Activated T-helper 1 cell treated with anti-CD3 and anti-CD28 coated beads, Interleukin-2, amount 50 U/mL, for 16 hours (primary cell): ENCODE data around the gene EPB41.
"Not testable (repeated sequence)": the region's sequence is repeated elsewhere in the genome, so short reads cannot be mapped to it uniquely, and the experiment has no call there.

Experiments
- DNase-seq, 2 donors: peaks; one replicate each; pipeline ENCODE4 v3.0.0-alpha.2; 2020; ENCODE audit warnings: low read depth in 1 of 2, low spot score in 1 of 2

EPB41 gene

DNA sequence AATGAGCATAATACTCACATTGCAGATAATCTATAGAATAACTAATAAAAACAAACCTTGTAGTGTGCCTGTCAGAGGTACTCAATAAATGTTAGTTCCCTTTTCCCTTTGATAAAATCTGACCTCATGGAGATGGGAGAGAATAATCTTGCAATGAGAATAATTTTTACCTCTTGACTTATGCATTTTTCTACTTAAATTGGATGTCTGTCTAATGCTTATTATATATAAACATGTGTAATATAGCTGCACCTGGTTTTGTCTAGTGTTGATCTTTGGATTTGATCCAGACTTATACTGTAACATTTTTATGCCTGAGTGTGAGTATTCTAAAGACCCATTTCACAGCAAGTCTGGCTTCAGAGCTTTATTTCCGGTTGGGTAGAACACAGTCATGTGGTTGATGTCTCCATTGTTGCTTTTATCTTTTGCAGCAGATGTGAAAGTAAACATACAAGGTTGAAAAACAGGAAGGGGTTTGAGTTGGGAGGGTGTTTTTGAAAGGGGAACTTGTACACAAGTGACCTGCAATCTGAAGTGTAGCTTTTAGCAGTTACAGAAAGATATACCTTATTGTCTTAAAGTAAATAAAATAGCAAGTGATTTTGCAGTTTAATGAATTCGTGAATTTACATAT, 12.4 kb downstream of the EPB41 start:
- peak in 1 of 2 donors; percentile 33 for DNase-seq

GRCh38 chr1:28927266-28927647, 12.9 kb downstream of the EPB41 start:
- no peak for DNase-seq

GRCh38 chr1:28927648-28928313, 13.4 kb downstream of the EPB41 start:
- no peak for DNase-seq

GRCh38 chr1:28928314-28928941, 14.1 kb downstream of the EPB41 start:
- DNase-seq: no peak

GRCh38 chr1:28933277-28933676, 18.9 kb downstream of the EPB41 start:
- no peak for DNase-seq

- no peak for DNase-seq
Observed at GRCh38 chr1:28933918-28934317, 19.5 kb downstream of the EPB41 start.

DNA sequence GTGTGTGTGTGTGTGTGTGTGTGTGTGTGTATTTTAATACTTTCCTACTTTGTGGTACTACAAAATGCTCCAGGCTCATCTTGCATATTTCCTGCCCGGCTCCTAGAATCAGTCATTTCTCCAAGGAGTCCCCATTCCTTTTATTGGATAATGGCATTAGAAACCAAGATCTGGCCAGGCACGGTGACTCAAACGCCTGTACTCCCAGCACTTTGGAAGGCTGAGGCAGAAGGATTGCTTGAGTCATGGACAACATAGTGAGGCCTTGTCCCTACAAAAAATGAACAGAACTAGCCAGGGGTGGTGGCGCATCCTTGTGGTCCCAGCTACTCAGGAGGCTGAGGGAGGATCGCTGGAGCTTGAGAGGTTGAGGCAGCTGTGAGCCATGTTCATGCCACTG, 20.3 kb downstream of the EPB41 start:
- no peak for DNase-seq

GRCh38 chr1:28935293-28935692, 20.9 kb downstream of the EPB41 start:
- DNase-seq: no peak

- no peak for DNase-seq
Observed at GRCh38 chr1:28936094-28936493, 21.7 kb downstream of the EPB41 start.

GRCh38 chr1:28936528-28936927, 22.2 kb downstream of the EPB41 start:
- no peak for DNase-seq

DNA sequence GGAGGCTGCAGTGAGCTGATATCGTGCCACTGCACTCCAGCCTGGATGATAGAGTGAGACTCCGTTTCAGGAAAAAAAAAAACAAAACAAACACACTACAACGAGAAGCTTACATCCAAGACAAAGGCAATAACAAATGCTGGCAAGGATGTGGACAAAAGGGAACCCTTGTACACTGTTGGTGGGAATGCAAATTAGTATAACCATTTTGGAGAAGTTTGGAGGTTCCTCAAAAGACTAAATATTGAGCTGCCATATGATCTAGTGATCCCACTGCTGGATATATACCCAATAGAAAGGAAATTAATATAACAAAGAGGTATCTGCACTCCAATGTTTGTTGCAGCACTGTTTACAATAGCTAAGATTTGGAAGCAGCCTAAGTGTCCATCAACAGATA, 29.2 kb downstream of the EPB41 start:
- DNase-seq: not testable (repeated sequence)

DNA sequence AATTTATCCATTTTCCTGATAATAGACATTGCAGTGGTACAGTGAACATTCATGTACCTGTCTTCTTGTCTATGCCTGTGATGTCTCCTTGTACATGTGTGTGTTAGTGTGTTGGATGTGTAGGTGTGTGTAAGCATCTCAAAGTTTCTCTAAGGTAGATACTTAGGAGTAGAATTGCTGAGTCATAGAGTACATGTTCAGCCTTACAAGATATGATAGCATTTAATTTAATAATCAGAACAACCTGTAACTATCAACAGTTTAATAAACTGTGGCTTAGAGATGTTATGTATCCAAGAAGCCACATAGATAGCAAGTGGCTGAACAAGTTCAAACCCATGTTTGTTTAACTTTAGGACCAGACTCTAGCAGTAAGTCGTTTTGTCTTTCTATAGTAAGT, 35.6 kb downstream of the EPB41 start:
- DNase-seq: no peak

DNA sequence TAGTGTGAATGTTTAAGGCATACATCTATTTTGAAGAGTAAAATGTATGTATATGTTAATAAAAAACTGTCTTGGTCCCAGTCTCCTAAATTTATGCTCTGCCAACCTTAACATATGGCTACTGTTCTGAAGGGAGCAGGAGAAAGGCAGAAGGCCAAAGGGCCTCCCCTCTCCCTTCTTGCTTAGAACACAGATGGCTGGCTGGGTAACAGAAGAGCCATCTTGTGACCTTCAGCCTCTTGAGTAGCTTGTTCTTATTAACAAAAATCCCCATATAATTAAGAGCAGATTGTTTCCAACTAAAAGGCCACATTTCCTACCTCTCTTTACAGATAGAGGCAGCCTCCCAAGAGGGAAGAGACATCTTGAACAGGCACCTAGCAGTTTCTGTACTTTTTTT, 36.1 kb downstream of the EPB41 start:
- no peak for DNase-seq

DNA sequence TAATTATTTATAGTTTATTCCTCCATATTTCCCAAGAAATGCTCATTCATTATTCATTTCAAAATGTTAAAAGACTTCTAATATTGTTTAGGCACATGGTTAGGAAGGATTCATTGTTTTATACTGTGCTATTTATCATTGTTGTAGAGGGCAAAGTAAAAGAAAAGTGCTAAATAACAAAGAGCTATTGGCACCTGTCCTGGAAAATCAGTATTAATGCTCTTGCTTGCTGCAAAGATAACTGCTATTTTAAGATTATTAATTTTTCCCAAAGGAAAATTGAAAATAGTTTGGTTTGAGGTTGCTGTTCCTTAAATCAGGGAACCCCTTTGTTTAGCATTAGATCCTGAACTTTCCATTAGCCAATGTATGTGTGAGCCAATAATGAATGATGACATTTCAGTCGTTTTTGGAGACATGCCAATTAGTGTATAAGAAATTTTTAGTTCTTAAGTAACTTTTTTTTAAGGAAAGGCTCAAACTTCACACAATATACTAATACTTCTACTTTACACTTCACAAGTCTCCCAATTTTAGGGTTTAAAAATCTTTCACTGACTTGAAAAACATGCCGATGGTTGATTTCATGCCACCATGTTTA, 39.9 kb downstream of the EPB41 start:
- DNase-seq: no peak

DNA sequence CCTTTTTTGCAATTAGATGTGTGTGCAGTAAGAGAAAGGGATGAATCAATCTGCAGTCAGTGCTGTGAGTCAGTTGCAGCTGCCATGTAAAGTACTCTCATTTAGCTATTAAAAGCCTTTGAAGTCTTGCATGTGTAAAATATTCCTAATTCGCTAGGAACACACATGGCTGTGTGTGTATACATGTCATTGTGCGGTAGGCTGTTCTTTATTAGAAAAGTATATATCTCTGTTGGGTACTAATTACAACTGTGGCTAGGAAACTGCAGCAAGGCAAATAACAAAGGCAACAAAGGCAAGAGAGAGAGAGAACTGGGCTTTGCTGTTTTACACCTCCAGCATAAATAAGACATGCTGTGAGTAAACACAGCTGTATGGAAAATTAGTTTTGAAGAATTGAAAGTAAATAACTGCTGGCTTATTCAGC, 41.7 kb downstream of the EPB41 start:
- no peak for DNase-seq

- not testable (repeated sequence) for DNase-seq
Observed at GRCh38 chr1:28962114-28962831, 47.9 kb downstream of the EPB41 start.

DNA sequence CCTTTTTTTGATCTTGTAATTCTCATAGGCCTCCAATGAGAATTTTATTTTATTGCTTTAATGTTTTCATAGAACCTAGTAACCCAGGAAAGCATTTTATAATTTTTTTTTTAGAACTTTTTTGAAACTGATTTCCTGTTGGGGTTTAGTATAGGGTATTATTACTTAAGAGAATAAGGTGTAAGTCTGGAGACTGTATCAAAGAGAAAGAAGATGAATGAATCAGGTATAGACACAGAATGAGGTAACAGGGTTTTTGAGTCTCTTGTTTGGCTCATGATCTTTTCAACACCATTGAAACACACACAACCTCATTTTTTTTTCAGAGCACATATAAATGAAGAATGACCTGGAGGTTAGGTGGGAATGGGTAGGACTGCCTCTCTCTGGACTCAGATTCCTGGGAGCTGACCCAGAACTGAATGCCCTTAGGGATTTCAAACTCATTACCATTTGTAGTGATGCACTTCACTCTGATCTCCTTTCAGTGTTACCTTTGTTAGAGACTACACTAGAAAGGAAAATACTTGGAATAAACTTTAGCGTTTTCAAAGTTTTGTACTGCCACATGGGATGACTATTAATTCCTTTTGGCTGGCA, 51.0 kb downstream of the EPB41 start:
- no peak for DNase-seq

DNA sequence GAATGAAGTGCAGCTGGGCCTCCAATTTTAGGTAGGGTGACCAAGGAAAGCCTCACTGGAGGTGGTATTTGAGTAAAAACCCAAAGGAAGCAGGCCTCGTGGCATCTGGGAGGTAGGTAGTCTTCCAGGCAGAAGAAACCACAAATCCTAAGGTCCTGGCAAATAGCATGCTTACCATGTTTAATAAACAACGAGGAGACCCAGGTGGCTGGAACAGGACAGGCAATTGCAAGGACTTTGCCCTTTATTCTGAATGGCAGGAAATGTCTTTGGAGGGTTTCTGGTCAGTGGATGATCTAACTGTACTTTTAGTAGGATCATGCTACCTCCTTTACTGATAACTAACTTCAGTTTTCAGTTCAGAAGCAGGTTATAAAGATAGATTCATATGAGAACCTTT, 52.2 kb downstream of the EPB41 start:
- no peak for DNase-seq

DNA sequence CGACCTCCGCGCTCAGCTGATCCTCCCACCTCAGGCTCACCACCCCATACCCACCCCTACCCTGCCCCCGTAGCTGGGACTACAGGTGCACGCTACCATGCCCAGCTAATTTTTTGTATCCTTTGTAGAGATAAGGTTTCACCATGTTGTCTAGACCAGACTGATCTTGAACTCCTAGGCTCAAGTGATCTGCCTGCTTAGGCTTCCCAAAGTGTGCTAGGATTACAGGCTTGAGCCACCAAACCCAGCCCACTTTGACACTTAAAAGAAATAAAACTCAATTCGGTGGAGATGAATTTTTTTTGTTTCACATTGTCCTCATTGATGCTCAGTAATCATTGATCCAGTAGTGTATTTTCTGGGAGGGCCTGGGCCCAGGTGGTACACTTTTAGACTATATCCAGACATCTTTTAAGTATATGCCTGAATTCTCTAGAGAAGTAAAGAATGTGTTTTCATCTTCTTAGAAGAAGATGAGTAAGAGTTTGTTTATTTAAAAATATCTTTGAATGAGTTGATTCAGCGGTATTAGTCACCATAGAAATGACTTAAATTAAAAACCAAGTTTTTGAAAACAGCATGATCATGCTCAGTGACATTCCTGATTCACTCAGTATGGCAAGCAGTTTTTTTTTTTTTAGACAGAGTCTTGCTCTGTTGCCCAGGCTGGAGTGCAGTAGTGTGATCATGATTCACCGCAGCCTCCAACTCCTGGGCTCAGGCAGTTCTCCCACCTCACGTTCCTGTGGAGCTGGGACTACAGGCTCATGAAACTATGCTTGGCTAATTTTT, 57.8 kb downstream of the EPB41 start:
- DNase-seq: no peak
